RWPE1 (cell line): Measurements from ENCODE around the gene XBP1.
"Not testable (repeated sequence)": the region's sequence is repeated elsewhere in the genome, so short reads cannot be mapped to it uniquely, and the experiment has no call there.

ENCODE experiments used
- CTCF ChIA-PET: fragments of 350-600 bp; sonication (Branson Sonifier 250); formaldehyde crosslinking; extraction: SDS; loops from one replicate; lab custom pipeline; 2021; lab: Yijun Ruan, JAX
- POLR2A ChIA-PET: fragments of 400-600 bp; formaldehyde crosslinking; extraction: SDS; loops from one replicate; lab custom pipeline; 2020; ENCODE audit warnings: antibody characterized with exemption; ENCODE audit not compliant: low non-redundant PET; lab: Yijun Ruan, JAX
- DNase-seq: peaks from one replicate; pipeline ENCODE4 v3.0.0; 2012; ENCODE audit warnings: low spot score
- H3K27ac ChIP-seq: fragments of 450-650 bp; 2 replicates; pipeline ENCODE4 v1.5.1; 2017
- TF ChIP-seq, protein P1 (sequence below): fragments of 450-650 bp; conservative IDR thresholded peaks from 2 replicates; pipeline ENCODE4 v1.5.1; 2017; ENCODE audit warnings: low read depth, mild to moderate bottlenecking

XBP1 gene

DNA sequence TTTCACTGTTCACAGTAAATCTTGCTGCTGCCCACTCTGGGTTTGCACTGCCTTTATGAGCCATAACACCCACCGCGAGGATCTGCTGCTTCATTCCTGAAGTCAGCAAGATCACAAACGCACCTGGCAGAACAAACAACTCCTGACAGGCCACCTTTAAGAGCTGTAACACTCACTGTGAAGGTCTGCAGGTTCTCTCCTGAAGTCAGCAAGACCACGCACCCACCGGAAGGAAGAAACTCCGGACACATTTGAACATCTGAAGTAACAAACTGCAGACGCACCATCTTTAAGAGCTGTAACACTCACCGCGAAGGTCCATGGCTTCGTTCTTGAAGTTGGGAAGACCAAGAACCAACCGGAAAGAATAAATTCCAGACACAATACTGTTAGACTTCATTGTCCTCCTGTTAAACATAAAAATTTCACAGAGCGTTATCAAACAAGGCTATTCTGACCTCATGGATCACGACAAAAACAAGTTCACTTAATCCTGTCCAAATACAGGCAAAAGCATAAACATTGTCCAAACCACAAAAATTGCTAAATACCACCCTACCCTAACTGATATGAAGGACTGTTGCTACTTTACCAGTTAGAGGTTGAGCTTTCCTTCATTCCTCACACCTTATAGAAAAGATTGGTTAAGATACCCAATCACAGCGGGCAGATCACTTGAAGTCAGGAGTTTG is 30.8 kb downstream of the XBP1 start:
- DNase-seq = no peak
- CTCF ChIA-PET = no interaction called here
- POLR2A ChIA-PET = no interaction called here
- TF ChIP-seq, protein P1, sequence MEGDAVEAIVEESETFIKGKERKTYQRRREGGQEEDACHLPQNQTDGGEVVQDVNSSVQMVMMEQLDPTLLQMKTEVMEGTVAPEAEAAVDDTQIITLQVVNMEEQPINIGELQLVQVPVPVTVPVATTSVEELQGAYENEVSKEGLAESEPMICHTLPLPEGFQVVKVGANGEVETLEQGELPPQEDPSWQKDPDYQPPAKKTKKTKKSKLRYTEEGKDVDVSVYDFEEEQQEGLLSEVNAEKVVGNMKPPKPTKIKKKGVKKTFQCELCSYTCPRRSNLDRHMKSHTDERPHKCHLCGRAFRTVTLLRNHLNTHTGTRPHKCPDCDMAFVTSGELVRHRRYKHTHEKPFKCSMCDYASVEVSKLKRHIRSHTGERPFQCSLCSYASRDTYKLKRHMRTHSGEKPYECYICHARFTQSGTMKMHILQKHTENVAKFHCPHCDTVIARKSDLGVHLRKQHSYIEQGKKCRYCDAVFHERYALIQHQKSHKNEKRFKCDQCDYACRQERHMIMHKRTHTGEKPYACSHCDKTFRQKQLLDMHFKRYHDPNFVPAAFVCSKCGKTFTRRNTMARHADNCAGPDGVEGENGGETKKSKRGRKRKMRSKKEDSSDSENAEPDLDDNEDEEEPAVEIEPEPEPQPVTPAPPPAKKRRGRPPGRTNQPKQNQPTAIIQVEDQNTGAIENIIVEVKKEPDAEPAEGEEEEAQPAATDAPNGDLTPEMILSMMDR = no peak
- H3K27ac ChIP-seq = peak overlapping the region; percentile 88; the same call in 1 of the 2 replicates

DNA sequence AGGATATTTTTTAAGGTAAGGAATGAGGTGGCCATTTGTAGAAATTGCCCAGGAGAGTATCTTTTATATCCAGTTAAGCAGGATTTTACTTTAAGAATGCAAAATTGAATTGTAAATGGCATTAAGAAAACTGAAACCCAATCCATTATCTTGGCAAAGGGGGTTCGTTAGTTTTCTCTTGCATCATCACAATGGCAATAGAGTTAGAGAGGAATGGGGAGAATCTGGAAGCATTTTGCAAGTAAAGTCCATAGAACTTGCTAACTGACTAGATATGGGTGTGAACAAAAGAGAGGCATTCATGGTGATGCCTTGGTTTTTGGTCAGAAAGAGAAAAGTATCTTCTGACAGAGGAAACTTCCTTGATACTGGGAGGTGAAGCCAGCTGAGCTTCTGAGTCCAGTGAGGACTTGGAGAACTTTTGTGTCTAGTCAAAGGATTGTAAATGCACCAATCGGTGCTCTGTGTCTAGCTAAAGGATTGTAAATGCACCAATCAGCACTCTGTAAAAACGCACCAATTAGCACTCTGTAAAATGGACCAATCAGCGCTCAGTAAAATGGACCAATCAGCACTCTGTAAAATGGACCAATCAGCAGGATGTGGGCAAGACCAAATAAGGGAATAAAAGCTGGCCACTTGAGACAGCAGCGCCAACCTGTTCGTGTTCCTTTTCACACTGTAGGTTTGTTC is 31.5 kb downstream of the XBP1 start:
- ChIA-PET POLR2A (no interaction called here), CTCF (no interaction called here)
- TF ChIP-seq, protein P1 = no peak
- DNase-seq = no peak
- H3K27ac ChIP-seq = no peak overlapping the region

DNA sequence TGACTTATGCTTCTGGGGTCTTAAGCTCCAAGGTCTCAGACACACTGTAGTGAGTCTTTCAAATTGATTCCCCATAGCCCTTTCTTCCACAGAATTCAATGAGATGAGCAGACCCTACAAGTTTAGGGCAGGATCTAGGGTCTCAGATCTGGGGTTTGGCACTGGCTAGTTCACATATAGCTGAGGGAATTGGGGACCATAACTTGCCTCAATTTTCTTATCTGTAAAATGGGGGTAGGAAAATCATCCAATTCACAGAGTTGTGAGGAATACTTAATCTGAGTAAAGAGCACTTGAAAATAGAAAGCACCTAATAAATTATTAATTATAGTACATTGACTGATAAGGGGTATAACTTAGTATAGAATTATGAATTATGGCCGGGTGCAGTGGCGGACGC is 33.7 kb downstream of the XBP1 start:
- POLR2A ChIA-PET = no interaction called here

DNA sequence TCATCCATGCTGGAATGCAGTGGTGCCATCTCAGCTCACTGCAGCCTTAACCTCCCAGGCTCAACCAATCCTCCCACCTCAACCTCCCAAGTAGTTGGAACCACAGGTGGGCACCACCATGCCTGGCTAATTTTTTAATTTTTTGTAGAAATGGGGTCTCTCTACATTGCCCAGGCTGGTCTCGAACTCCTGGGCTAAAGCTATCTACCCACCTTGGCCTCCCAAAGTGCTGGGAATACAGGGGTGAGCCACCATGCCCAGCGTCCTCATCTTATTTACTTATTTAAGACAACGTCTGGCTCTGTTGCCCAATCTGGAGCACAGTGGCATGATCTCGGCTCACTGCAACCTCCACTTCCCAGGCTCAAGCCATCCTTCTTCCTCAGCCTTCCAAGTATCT is 38.4 kb downstream of the XBP1 start:
- CTCF ChIA-PET, POLR2A ChIA-PET, H3K27ac ChIP-seq, DNase-seq: not testable (repeated sequence)

More for the DNA sequence above, 33.7 kb downstream of the XBP1 start:
- no peak overlapping the region for H3K27ac ChIP-seq
- CTCF ChIA-PET = no interaction called here
- TF ChIP-seq, protein P1 = no peak
- DNase-seq = no peak

DNA sequence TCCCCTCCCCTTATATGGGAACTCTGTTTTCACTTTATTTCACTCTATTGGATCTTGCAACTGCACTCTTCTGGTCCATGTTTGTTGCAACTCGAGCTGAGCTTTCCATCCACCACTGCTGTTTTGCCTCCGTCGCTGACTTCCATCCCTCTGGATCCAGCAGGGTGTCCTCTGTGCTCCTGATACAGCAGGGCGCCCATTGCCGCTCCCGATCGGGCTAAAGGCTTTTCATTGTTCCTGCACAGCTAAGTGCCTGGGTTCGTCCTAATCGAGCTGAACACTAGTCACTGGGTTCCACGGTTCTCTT is 39.0 kb downstream of the XBP1 start:
- POLR2A ChIA-PET = no interaction called here
- no peak overlapping the region for H3K27ac ChIP-seq
- no peak for DNase-seq
- TF ChIP-seq, protein P1 = no peak
- CTCF ChIA-PET = no interaction called here

DNA sequence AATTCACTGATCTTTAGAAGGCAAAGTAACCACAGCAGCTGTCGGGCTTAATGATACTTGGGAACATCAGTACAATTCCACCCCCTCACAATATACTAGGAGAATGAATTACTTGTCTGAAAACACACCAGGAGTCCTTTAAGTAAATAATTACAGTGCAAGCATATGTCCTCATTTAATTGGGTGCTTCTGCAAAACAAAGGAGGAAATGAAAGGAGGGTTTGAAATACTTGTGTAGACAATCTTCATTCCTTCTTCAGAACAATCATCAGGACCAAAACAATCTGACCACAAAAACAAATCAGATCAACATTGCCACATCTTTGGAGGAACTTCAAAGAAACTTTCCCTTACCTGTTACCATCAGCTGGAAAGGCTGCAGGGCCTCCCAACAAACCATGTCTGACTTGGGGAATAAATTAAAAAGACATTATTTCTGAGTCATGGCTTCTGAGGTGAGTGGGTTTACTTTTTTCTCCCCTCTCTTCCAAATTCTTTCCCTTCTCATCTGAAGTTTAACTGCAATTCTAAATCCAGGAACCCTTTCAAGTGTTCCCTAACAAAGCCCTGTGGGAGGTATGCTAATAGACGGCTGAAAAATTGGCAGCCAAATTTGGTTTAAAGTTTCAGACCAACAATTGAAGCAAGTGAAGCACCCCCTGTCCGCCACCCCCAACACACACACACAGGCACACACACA is 40.4 kb downstream of the XBP1 start:
- ChIA-PET POLR2A (interaction anchor here (0.6 kb wide), 2 partner anchors 41 to 114 kb away, joined by 3 read pairs; no protein-coding TSS in a partner anchor), CTCF (no interaction called here)
- TF ChIP-seq, protein P1 = no peak
- H3K27ac ChIP-seq = no peak overlapping the region
- no peak for DNase-seq

DNA sequence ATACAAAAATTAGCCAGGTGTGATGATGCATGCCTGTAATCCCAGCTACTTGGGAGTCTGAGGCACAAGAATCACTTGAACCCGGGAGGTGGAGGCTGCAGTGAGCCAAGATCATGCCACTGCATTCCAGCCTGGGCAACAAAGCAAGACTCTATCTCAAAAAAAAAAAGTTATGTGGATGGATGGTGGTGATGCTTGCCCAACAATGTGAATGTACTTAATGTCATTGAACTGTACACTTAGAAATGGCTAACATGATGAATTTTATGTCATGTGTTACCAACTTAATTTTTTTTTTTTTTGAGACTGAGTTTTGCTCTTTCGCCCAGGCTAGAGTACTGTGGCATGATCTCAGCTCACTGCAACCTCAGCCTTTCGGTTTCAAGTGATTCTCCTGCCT is 45.9 kb downstream of the XBP1 start:
- POLR2A ChIA-PET, CTCF ChIA-PET, H3K27ac ChIP-seq, DNase-seq: not testable (repeated sequence)
